Caco-2 (cell line): ENCODE data around the gene YKT6. TPM values are rescaled to one million over a fixed set of nuclear protein-coding genes. Genes with fewer than 3 reads are reported as not detected.

Experiments
- Bru-seq: library from RNA; stranded (reverse); fragments of 400-500 nt; gene quantifications from one replicate; lab custom pipeline; 2021; lab: Mats Ljungman, UMichigan
- BruChase-seq, 2 experiments: library from RNA; stranded (reverse); fragments of 400-500 nt; gene quantifications; one replicate each; lab custom pipeline; 2021; lab: Mats Ljungman, UMichigan
- BruUV-seq: library from RNA; stranded (reverse); fragments of 400-500 nt; replicated peaks from 2 replicates; lab custom pipeline; 2021; lab: Mats Ljungman, UMichigan
- CTCF ChIA-PET: fragments of 300-600 bp; sonication (Branson Sonifier 250); formaldehyde crosslinking; loops from one replicate; lab custom pipeline; 2022; ENCODE audit warnings: antibody characterized with exemption; lab: Charles Lee
- POLR2A ChIA-PET: fragments of 300-600 bp; sonication (Branson Sonifier 250); formaldehyde crosslinking; loops from one replicate; lab custom pipeline; 2022; ENCODE audit warnings: antibody characterized with exemption; lab: Charles Lee
- DNase-seq, 2 experiments: peaks; one replicate each; pipeline versions ENCODE4 v3.0.0 to v3.0.0-alpha.2; 2020 to 2022
- H3K27me3 ChIP-seq: replicated peaks from 2 replicates; pipeline ENCODE4 v1.6.0; 2011; ENCODE audit warnings: low read length; ENCODE audit not compliant: control insufficient read depth, insufficient read depth
- H3K36me3 ChIP-seq: 2 replicates; pipeline ENCODE4 v1.5.1; 2011; ENCODE audit warnings: low read length; ENCODE audit not compliant: control insufficient read depth, insufficient read depth
- H3K4me1 ChIP-seq: fragments of 250-450 bp; sonication (Bioruptor Pico); 2 replicates; pipeline ENCODE4 v1.5.1; 2020; ENCODE audit warnings: mild to moderate bottlenecking
- H3K4me3 ChIP-seq: 2 replicates; pipeline ENCODE4 v1.5.1; 2011; ENCODE audit warnings: low read depth, mild to moderate bottlenecking, control low read depth, low read length
- H3K9me3 ChIP-seq: fragments of 250-450 bp; sonication (Bioruptor Pico); 2 replicates; pipeline ENCODE4 v1.5.1; 2020; ENCODE audit warnings: mild to moderate bottlenecking, moderate library complexity
- H3K27ac Mint-ChIP-seq: one replicate; pipeline ENCODE4 v1.8.0; 2022; ENCODE audit warnings: mixed read lengths; ENCODE audit not compliant: unreplicated experiment
- H3K27me3 Mint-ChIP-seq: one replicate; pipeline ENCODE4 v1.8.0; 2022; ENCODE audit warnings: mixed read lengths; ENCODE audit not compliant: insufficient read depth, unreplicated experiment
- H3K36me3 Mint-ChIP-seq: one replicate; pipeline ENCODE4 v1.8.0; 2022; ENCODE audit warnings: mild to moderate bottlenecking, mixed read lengths; ENCODE audit not compliant: insufficient read depth, unreplicated experiment
- H3K4me1 Mint-ChIP-seq: one replicate; pipeline ENCODE4 v1.8.0; 2022; ENCODE audit warnings: low read depth, mixed read lengths; ENCODE audit not compliant: unreplicated experiment
- H3K4me3 Mint-ChIP-seq: one replicate; pipeline ENCODE4 v1.8.0; 2022; ENCODE audit warnings: mild to moderate bottlenecking, moderate library complexity, mixed read lengths; ENCODE audit not compliant: unreplicated experiment
- H3K9me3 Mint-ChIP-seq: one replicate; pipeline ENCODE4 v1.8.0; 2022; ENCODE audit warnings: mixed read lengths; ENCODE audit not compliant: unreplicated experiment
- intact Hi-C: fragments of 100-400 bp; cut with micrococcal nuclease; formaldehyde crosslinking; loops from one replicate; pipeline ENCODE4 v1.10.0; 2022; ENCODE audit not compliant: unreplicated experiment
- long read RNA-seq: library from polyadenylated mRNA; stranded (forward); transcript quantifications from one replicate; pipeline ENCODE4 v2.0.0, GENCODE V29; 2022
- total RNA-seq: library from RNA; stranded (reverse); gene quantifications from 2 replicates; pipeline ENCODE4 v1.2.3, GENCODE V29; 2022
- TF ChIP-seq, protein P1 (sequence below), 2 experiments: fragments of 200-600 bp in 1 of 2; IDR thresholded peaks; 1 replicate in 1 of 2; 2 replicates in 1 of 2; pipeline versions ENCODE4 v1.5.1 to v1.8.0; 2011 to 2022; ENCODE audit warnings: antibody characterized with exemption in 1 of 2, control low read depth in 1 of 2, inconsistent platforms in 1 of 2, low read depth in 1 of 2, low read length in 1 of 2, mild to moderate bottlenecking in 1 of 2, moderate library complexity in 1 of 2; ENCODE audit not compliant: insufficient read depth in 1 of 2, severe bottlenecking in 1 of 2, unreplicated experiment in 1 of 2

YKT6 gene
- total RNA-seq (117 and 123 TPM in 2 replicates), Bru-seq, nascent RNA (percentile 86 among the genes with signal in this experiment), BruChase-seq, experiment 1, labeled RNA remaining after a 2-hour chase (percentile 90 among the genes with signal in this experiment), BruChase-seq, experiment 2, labeled RNA remaining after a 6-hour chase (percentile 96 among the genes with signal in this experiment)
- long read RNA-seq, transcript YKT6-201 (7 exons, 2,696 nt), result major isoform, 42 of 74 reads
- long read RNA-seq, transcript YKT6-204 (8 exons, 1,085 nt), result minor isoform, 10 of 74 reads
- long read RNA-seq, partial matches to known transcripts, result 2 of 74 reads
- long read RNA-seq, other reads (novel, unspliced or antisense), result 20 of 74 reads

DNA sequence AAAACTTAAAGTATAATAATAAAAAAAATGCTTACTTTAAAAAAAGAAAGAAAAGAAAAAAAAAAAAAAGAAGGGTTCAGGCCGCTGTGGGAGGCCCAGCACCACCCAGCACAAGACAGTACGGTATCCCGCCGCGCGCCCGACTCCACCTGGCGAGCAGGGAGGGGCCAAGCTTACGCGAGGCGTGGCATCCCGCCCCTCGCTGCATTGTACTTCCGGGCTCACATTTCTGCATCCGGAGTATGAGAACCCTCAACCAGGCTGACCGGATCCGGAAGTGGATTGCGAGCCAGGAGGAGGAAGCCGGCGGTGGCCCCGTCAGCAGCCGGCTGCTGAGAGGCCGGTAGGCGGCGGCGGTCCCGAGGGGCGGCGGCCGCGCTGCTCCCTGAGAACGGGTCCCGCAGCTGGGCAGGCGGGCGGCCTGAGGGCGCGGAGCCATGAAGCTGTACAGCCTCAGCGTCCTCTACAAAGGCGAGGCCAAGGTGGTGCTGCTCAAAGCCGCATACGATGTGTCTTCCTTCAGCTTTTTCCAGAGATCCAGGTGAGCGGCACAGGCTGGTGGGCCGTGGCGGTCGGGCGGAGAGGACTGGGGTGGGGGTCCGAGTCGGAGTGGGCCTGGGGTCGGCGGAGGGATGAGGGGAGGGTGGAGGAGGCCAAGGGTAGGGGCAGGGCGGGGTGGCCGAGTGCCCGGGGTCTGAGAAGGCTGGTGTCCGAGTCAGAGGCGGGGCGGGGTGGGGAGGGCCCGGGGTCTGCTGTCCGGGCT, at the start of gene YKT6:
Gene YKT6 (plus strand): TSS at position 280 of the 763 bp plus-strand sequence. CDS start 158 bp downstream, at position 438.
- H3K9me3 Mint-ChIP-seq, result no peaks in the 10 kb centered on the region
- H3K4me3 Mint-ChIP-seq, result peak within 1 kb of the TSS; percentile 82
- H3K27ac Mint-ChIP-seq, result peak within 1 kb of the TSS; percentile 61
- DNase-seq, result peak; percentile 96 to 97
- Histone ChIP-seq H3K27me3 (no peaks in the 10 kb centered on the region), H3K9me3 (no peaks in the 10 kb centered on the region), H3K4me3 (peak within 1 kb of the TSS; percentile 100), H3K4me1 (peaks cover 9% of the 10 kb centered on the region), H3K36me3 (no peaks in the 10 kb centered on the region)
- no TSS peak for BruUV-seq
- ChIA-PET CTCF (interaction anchor here (0.6 to 1.6 kb wide), 6 partner anchors 14 to 181 kb away, joined by 3 to 12 read pairs (median 4); no protein-coding TSS in a partner anchor), POLR2A (interaction anchor here (0.5 to 0.7 kb wide), 2 partner anchors 19 to 296 kb away, joined by 3 to 8 read pairs; no protein-coding TSS in a partner anchor)
- intact Hi-C loops, result loop anchor here (1.0 to 5.0 kb wide), 2 partner anchors 70 to 119 kb away; partner anchors contain the start of gene POLM
- H3K27me3 Mint-ChIP-seq, result no peaks in the 10 kb centered on the region
- peaks cover 7% of the 10 kb centered on the region for H3K36me3 Mint-ChIP-seq
- TF ChIP-seq, protein P1, sequence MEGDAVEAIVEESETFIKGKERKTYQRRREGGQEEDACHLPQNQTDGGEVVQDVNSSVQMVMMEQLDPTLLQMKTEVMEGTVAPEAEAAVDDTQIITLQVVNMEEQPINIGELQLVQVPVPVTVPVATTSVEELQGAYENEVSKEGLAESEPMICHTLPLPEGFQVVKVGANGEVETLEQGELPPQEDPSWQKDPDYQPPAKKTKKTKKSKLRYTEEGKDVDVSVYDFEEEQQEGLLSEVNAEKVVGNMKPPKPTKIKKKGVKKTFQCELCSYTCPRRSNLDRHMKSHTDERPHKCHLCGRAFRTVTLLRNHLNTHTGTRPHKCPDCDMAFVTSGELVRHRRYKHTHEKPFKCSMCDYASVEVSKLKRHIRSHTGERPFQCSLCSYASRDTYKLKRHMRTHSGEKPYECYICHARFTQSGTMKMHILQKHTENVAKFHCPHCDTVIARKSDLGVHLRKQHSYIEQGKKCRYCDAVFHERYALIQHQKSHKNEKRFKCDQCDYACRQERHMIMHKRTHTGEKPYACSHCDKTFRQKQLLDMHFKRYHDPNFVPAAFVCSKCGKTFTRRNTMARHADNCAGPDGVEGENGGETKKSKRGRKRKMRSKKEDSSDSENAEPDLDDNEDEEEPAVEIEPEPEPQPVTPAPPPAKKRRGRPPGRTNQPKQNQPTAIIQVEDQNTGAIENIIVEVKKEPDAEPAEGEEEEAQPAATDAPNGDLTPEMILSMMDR (IDR thresholded peaks at IDR 0.05; ENCODE audit: insufficient read depth in 1 of 2, low read depth in 1 of 2, low read length in 1 of 2, severe bottlenecking in 1 of 2, unreplicated experiment in 1 of 2), result peak; percentile 42 to 59
- H3K4me1 Mint-ChIP-seq, result no peaks in the 10 kb centered on the region

DNA sequence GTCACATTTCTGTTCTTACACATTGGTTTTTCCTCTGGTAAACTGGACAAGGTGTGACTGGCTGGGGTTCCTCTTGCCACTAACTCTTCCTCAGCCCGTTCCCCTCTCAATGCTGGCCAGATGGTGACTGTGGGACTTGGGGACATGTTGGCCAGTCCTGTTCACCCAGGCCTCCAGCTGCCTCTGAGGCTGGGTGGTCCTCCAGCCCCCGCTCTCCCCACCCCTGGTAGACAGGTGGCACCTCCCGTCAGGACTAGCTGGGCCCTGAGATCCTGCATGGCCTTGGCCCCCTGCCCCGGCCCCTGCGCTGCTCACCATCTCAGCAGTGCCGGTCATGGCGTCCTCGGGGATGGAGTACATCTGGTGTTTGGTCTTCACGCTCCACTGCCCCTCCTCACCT, 48.8 kb upstream of the YKT6 start:
- ChIA-PET POLR2A (no interaction called here), CTCF (no interaction called here)
- H3K27ac Mint-ChIP-seq, result no peak overlapping the region

More for the DNA sequence above, 48.8 kb upstream of the YKT6 start:
- H3K36me3 Mint-ChIP-seq, result no peaks in the 10 kb centered on the region
- H3K4me3 ChIP-seq, result no peak overlapping the region
- no peaks in the 10 kb centered on the region for H3K27me3 ChIP-seq
- H3K9me3 Mint-ChIP-seq, result no peaks in the 10 kb centered on the region
- intact Hi-C loops, result no loop called here
- H3K4me1 Mint-ChIP-seq, result peaks cover 6% of the 10 kb centered on the region
- no peaks in the 10 kb centered on the region for H3K27me3 Mint-ChIP-seq
- TF ChIP-seq, protein P1 (IDR thresholded peaks at IDR 0.05; ENCODE audit: insufficient read depth in 1 of 2, low read depth in 1 of 2, low read length in 1 of 2, severe bottlenecking in 1 of 2, unreplicated experiment in 1 of 2), result no peak
- DNase-seq, result no peak
- H3K9me3 ChIP-seq, result no peaks in the 10 kb centered on the region
- no peaks in the 10 kb centered on the region for H3K36me3 ChIP-seq
- BruUV-seq, result no TSS peak
- H3K4me3 Mint-ChIP-seq, result no peak overlapping the region
- H3K4me1 ChIP-seq, result no peaks in the 10 kb centered on the region
